Activated CD8-positive, alpha-beta memory T cell treated with anti-CD3 and anti-CD28 coated beads, Interleukin-2, amount 50 U/mL, for 1 hour (primary cell): ENCODE measurements around the gene ASCC3.
"Not testable (repeated sequence)": the region's sequence is repeated elsewhere in the genome, so short reads cannot be mapped to it uniquely, and the experiment has no call there.

Source experiments
- DNase-seq: peaks from one replicate; pipeline ENCODE4 v3.0.0-alpha.2; 2020; ENCODE audit errors: extremely low read depth

Gene ASCC3

GRCh38 chr6:100889351-100889750, 8.2 kb upstream of the ASCC3 start:
- DNase-seq: no peak

- no peak for DNase-seq
Measured at GRCh38 chr6:100886076-100886475, 4.9 kb upstream of the ASCC3 start.

GRCh38 chr6:100883347-100883746, 2.2 kb upstream of the ASCC3 start:
- DNase-seq: no peak

GRCh38 chr6:100881707-100882040, 545 bp upstream of the ASCC3 start:
- DNase-seq: no peak

GRCh38 chr6:100880149-100880852, 828 bp downstream of the ASCC3 start:
- no peak for DNase-seq

GRCh38 chr6:100879317-100879716, 1.8 kb downstream of the ASCC3 start:
- DNase-seq: no peak

- no peak for DNase-seq
Measured at GRCh38 chr6:100877851-100878250, 3.3 kb downstream of the ASCC3 start.

GRCh38 chr6:100876251-100876650, 4.9 kb downstream of the ASCC3 start:
- DNase-seq: no peak

GRCh38 chr6:100865525-100865924, 15.6 kb downstream of the ASCC3 start:
- no peak for DNase-seq

- no peak for DNase-seq
Measured at GRCh38 chr6:100862063-100862462, 19.1 kb downstream of the ASCC3 start.

GRCh38 chr6:100856146-100856545, 25.0 kb downstream of the ASCC3 start:
- DNase-seq: no peak

- DNase-seq: no peak
Measured at GRCh38 chr6:100851819-100852218, 29.3 kb downstream of the ASCC3 start.

- no peak for DNase-seq
Measured at GRCh38 chr6:100850174-100850573, 31.0 kb downstream of the ASCC3 start.

- DNase-seq: no peak
Measured at GRCh38 chr6:100846276-100846675, 34.9 kb downstream of the ASCC3 start.

- no peak for DNase-seq
Measured at GRCh38 chr6:100845676-100846075, 35.5 kb downstream of the ASCC3 start.

- DNase-seq: no peak
Measured at GRCh38 chr6:100839419-100839818, 41.7 kb downstream of the ASCC3 start.

GRCh38 chr6:100838011-100838410, 43.1 kb downstream of the ASCC3 start:
- no peak for DNase-seq

GRCh38 chr6:100833972-100834574, 47.1 kb downstream of the ASCC3 start:
- DNase-seq: no peak

GRCh38 chr6:100829077-100829595, 52.0 kb downstream of the ASCC3 start:
- not testable (repeated sequence) for DNase-seq

- no peak for DNase-seq
Measured at GRCh38 chr6:100823041-100823440, 58.1 kb downstream of the ASCC3 start.

- no peak for DNase-seq
Measured at GRCh38 chr6:100818066-100818465, 63.1 kb downstream of the ASCC3 start.

GRCh38 chr6:100810015-100810414, 71.1 kb downstream of the ASCC3 start:
- DNase-seq: no peak

GRCh38 chr6:100809346-100809745, 71.8 kb downstream of the ASCC3 start:
- no peak for DNase-seq
